ENCODE results near the gene LMTK2.

Gene LMTK2

DNA sequence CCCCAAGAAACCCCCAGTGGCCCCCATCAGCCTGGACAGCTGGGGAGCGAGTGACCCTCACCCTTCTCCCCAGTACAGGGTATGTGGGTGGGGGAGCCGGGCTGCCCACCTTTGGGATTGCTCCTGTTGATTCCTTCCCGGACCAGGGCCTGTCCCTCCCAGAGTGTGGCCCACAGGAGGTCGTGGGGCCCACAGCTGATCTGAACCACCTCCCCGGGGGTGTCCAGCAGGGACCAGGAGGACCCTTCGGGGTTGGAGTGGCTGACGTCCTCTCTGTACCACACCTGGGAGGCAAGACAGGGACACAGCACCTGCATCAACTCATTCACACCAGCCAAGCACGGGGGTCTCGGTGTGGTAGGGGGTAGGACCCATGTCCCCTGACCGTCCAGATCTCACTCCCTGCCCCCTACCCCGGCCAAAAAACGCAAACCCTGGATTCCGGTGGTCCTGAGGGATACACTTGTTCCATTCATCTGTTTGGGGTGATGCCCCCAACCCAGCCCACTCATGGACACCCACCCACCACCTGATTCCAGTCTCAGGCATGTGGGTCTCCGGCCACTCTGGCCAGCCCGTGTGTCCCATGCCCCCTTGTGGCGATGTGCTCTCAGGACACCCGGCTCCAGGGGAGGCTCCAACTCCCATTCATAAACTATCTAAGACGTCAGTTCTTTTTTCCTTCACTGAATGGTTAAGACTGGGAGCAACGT, 134.5 kb downstream of the LMTK2 start:
- peaks cover 4% of the 10 kb centered on the region for H3K4me1 Mint-ChIP-seq (ENCODE audit: low read depth)
- H3K27me3 Mint-ChIP-seq, result no peaks in the 10 kb centered on the region
- DNase-seq, result peak; percentile 43
- no peak overlapping the region for H3K4me3 Mint-ChIP-seq
- peaks cover 76% of the 10 kb centered on the region for H3K36me3 Mint-ChIP-seq (ENCODE audit: low read depth)
- no peaks in the 10 kb centered on the region for H3K9me3 Mint-ChIP-seq
- peak overlapping the region; percentile 22 for H3K27ac Mint-ChIP-seq

DNA sequence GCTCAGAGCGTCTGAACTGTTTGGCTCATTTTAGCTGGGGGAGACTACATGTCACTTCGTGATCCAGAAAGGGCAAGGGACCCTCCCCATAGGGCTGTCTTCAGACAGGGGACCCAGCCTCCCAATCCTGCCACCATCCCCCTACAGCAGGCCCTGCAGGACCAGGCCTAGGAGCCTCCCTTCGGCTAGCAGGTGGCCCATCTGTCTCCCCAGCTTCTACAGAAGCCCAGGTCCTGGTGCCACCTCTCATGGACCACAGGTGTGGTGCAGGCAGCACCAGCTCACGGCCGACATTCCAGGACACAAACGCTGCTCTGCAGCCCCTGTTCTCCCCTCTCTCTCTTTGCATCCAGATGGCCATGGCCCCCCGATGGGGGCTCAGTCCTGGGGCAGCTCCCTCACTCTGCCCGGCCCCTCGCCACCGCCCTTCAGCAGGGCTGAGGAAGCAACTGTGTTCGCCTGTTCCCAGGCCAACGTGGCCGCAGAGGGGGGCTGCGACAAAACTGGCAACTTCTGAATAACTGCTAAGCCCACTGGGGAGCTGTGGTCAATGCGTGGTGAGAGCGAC, 135.1 kb downstream of the LMTK2 start:
- Mint-ChIP-seq H3K27me3 (no peaks in the 10 kb centered on the region), H3K36me3 (ENCODE audit: low read depth) (peaks cover 69% of the 10 kb centered on the region), H3K9me3 (no peaks in the 10 kb centered on the region), H3K27ac (no peak overlapping the region), H3K4me3 (no peak overlapping the region), H3K4me1 (ENCODE audit: low read depth) (peaks cover 4% of the 10 kb centered on the region)
- DNase-seq, result no peak

DNA sequence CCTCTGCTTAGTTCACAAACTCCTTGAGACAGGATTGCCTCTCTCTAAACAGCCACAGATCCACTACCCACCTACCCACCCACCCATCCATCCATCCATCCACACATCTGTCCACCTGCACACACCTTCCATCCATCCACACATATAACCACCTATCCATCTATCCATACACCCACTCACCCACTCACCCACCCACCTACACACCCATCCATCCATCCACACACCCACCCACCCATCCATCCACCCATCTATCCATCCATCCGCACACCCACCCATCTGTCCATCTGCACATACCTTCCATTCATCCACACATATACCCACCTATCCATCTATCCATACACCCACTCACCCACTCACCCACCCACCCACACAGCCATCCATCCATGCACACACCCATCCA, 135.7 kb downstream of the LMTK2 start:
- no peak for DNase-seq
- Mint-ChIP-seq H3K27ac (no peak overlapping the region), H3K4me1 (ENCODE audit: low read depth) (peaks cover 5% of the 10 kb centered on the region), H3K36me3 (ENCODE audit: low read depth) (peaks cover 70% of the 10 kb centered on the region), H3K4me3 (no peak overlapping the region), H3K9me3 (no peaks in the 10 kb centered on the region), H3K27me3 (no peaks in the 10 kb centered on the region)

DNA sequence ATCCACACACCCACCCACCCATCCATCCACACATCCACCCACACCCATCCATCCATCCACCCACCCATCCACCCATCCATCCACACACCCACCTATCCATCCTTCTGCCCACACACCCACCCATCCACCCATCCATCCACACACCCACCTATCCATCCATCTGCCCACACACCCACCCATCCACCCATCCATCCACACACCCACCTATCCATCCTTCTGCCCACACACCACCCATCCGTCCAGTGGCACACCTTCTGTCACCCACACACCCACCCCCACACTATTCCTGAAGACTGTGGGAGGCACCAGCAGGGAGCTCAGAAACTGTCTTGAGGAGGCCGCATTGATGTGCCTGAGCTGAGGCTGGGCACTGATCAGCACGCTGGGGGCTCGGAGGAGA, 136.3 kb downstream of the LMTK2 start:
- Mint-ChIP-seq H3K27ac (no peak overlapping the region), H3K4me3 (no peak overlapping the region), H3K27me3 (no peaks in the 10 kb centered on the region), H3K9me3 (no peaks in the 10 kb centered on the region), H3K36me3 (ENCODE audit: low read depth) (peaks cover 70% of the 10 kb centered on the region), H3K4me1 (ENCODE audit: low read depth) (peaks cover 9% of the 10 kb centered on the region)
- DNase-seq, result no peak

DNA sequence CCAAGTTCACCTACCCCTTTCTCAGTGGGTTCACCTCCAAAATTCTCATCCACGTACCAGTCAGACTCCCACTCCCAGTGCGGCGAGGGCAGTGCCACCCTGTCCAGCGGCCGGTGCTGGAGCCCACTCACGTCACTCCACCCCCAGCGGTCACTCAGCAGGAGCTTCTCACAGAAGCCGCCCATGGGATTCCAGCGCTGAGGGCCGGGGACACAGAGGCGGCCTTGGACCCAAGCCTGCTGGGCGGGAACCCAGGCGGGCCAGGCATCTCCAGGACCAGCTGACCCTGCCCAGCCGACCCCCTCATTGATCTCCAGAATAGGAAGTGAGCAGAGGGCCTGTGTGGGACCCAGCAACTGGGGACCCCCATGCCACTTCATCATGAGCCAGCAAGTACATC, 138.2 kb downstream of the LMTK2 start:
- H3K4me3 Mint-ChIP-seq, result no peak overlapping the region
- peaks cover 25% of the 10 kb centered on the region for H3K4me1 Mint-ChIP-seq (ENCODE audit: low read depth)
- H3K27ac Mint-ChIP-seq, result no peak overlapping the region
- H3K9me3 Mint-ChIP-seq, result no peaks in the 10 kb centered on the region
- H3K36me3 Mint-ChIP-seq (ENCODE audit: low read depth), result peaks cover 63% of the 10 kb centered on the region
- DNase-seq, result no peak
- H3K27me3 Mint-ChIP-seq, result no peaks in the 10 kb centered on the region

- Mint-ChIP-seq H3K4me3 (no peak overlapping the region), H3K27ac (peak overlapping the region; percentile 85), H3K36me3 (ENCODE audit: low read depth) (peaks cover 61% of the 10 kb centered on the region), H3K4me1 (ENCODE audit: low read depth) (peaks cover 49% of the 10 kb centered on the region), H3K27me3 (no peaks in the 10 kb centered on the region), H3K9me3 (no peaks in the 10 kb centered on the region)
- DNase-seq, result no peak
These were observed 141.5 kb downstream of the LMTK2 start for GRCh38 chr7:98248156-98248555.

- no peaks in the 10 kb centered on the region for H3K9me3 Mint-ChIP-seq
- H3K4me3 Mint-ChIP-seq, result peak overlapping the region; percentile 49
- peaks cover 53% of the 10 kb centered on the region for H3K4me1 Mint-ChIP-seq (ENCODE audit: low read depth)
- DNase-seq, result no peak
- H3K27ac Mint-ChIP-seq, result peak overlapping the region; percentile 97
- H3K27me3 Mint-ChIP-seq, result no peaks in the 10 kb centered on the region
- H3K36me3 Mint-ChIP-seq (ENCODE audit: low read depth), result peaks cover 55% of the 10 kb centered on the region
These were observed 142.4 kb downstream of the LMTK2 start for GRCh38 chr7:98249106-98249505.

DNA sequence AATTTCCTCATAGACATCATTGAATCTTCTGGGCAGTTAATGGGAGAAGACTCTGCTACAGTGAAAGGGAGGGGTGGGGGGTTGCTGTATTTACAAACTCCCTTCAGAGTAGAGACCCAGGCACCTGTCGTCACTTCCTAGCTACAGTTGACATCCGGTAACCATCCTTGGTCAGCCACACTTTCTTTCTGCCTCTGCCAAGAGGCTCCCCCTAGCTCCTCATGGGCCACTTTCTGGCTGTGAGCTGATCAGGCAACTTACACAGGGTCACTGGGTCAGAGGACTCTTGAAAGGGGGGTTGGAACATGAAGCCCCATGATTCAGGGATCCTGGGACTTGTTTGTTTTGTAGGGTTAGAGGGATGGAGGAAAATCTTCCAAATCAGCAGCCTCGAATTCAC, 144.1 kb downstream of the LMTK2 start:
- Mint-ChIP-seq H3K27ac (peak overlapping the region; percentile 97), H3K36me3 (ENCODE audit: low read depth) (peaks cover 48% of the 10 kb centered on the region), H3K9me3 (no peaks in the 10 kb centered on the region), H3K27me3 (no peaks in the 10 kb centered on the region), H3K4me3 (peak overlapping the region; percentile 98), H3K4me1 (ENCODE audit: low read depth) (peaks cover 61% of the 10 kb centered on the region)
- DNase-seq, result peak; percentile 54

DNA sequence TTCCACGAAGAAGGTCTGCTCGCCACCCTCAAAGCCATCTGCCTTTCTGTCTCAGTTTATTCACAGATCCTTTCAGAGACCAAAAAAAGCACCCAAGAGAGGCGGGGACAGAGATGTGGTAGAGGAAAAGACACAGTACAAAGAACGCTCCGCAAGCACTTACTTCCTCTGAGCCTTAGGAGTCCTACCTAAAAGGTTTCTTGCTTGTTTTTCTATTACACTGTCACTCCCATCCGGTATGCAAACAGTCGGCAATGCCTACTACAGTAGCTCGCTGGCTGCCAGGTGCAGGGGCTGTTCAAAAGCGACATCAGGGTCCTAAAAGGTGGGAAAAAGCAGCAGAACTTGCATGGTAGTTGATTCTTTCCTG, 144.6 kb downstream of the LMTK2 start:
- peak; percentile 61 for DNase-seq
- no peaks in the 10 kb centered on the region for H3K27me3 Mint-ChIP-seq
- H3K4me1 Mint-ChIP-seq (ENCODE audit: low read depth), result peaks cover 62% of the 10 kb centered on the region

GRCh38 chr7:98251601-98252424, 145.2 kb downstream of the LMTK2 start, which contains the start of gene TECPR1:
TSS of gene TECPR1 (minus strand) at chr7:98252232. CDS start at chr7:98246146, 6,086 bp downstream.
- peaks cover 64% of the 10 kb centered on the region for H3K4me1 Mint-ChIP-seq (ENCODE audit: low read depth)
- peak; percentile 92 for DNase-seq
- peak within 1 kb of the TSS; percentile 97 for H3K27ac Mint-ChIP-seq
- H3K4me3 Mint-ChIP-seq, result peak within 1 kb of the TSS; percentile 98
- H3K9me3 Mint-ChIP-seq, result no peaks in the 10 kb centered on the region
- H3K27me3 Mint-ChIP-seq, result no peaks in the 10 kb centered on the region
- peaks cover 53% of the 10 kb centered on the region for H3K36me3 Mint-ChIP-seq (ENCODE audit: low read depth)

More for the DNA sequence above, 144.6 kb downstream of the LMTK2 start:
- Mint-ChIP-seq H3K9me3 (no peaks in the 10 kb centered on the region), H3K4me3 (peak overlapping the region; percentile 98), H3K27ac (peak overlapping the region; percentile 97), H3K36me3 (ENCODE audit: low read depth) (peaks cover 47% of the 10 kb centered on the region)

DNA sequence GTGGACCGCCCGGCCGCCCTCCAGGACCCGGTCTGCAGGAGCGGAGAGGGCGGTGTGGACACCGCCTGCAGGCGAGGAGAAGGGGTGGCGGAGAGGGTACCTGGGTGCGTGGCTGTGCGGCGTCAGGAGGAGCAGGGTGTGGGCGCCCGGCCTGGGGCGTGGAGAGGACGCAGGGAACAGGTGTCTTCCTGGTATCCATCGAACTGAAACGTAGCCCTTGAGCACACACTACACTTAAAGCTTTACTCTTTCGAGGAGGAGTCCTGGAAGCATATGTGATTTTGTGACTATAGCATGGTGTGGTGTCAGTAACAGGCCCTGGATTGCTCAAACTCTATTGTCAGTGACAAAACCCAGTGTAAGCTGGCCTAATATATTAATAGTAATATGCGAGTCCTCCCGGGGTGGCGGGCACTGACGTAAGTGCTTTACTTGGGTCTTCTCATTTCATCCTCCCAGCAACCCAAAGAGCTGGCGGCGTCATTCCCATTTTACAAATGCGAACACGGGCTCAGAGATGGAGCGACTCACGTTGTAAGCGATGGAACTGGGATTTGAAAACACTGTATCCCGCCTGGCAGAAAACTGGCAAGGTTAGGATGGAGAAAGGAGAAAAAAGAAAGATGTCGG, 145.9 kb downstream of the LMTK2 start:
- Mint-ChIP-seq H3K27ac (peak overlapping the region; percentile 97), H3K36me3 (ENCODE audit: low read depth) (peaks cover 56% of the 10 kb centered on the region), H3K27me3 (no peaks in the 10 kb centered on the region), H3K4me1 (ENCODE audit: low read depth) (peaks cover 60% of the 10 kb centered on the region), H3K4me3 (peak overlapping the region; percentile 98), H3K9me3 (no peaks in the 10 kb centered on the region)
- DNase-seq, result no peak

GRCh38 chr7:98254516-98254915, 147.9 kb downstream of the LMTK2 start:
- Mint-ChIP-seq H3K4me3 (no peak overlapping the region), H3K9me3 (no peaks in the 10 kb centered on the region), H3K27ac (peak overlapping the region; percentile 87), H3K36me3 (ENCODE audit: low read depth) (peaks cover 56% of the 10 kb centered on the region), H3K27me3 (no peaks in the 10 kb centered on the region), H3K4me1 (ENCODE audit: low read depth) (peaks cover 46% of the 10 kb centered on the region)
- DNase-seq, result no peak

DNA sequence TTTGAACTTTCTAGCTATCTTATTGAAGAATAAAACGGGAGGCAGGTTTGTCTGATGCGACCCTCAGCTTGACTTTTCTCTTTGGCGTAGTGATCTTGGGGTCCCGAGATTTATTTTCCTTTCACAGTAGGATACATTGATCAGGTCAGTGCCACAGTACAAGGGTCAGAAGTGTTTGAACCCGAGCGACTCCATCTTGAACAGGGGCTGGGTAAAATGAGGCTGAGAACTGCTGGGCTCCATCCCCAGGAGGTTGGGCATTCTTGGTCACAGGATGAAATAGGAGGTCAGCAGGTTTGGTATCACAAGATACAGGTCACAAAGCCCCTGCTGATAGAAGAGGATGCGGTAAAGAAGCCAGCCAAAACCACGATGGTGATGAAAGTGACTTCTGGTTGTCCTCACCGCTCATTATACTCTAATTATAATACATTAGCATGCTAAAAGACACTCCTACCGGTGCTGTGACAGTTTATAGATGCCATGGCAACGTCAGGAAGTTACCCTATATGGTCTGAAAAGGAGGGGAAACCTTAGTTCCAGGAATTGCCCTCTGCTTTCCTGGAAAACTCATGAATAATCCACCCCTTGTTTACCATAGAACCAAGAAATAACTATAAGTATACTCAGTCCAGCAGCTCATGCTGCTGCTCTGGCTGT, 148.4 kb downstream of the LMTK2 start:
- DNase-seq, result no peak
- peaks cover 41% of the 10 kb centered on the region for H3K4me1 Mint-ChIP-seq (ENCODE audit: low read depth)
- H3K36me3 Mint-ChIP-seq (ENCODE audit: low read depth), result peaks cover 55% of the 10 kb centered on the region
- H3K9me3 Mint-ChIP-seq, result no peaks in the 10 kb centered on the region
- peak overlapping the region; percentile 87 for H3K27ac Mint-ChIP-seq
- H3K27me3 Mint-ChIP-seq, result no peaks in the 10 kb centered on the region
- H3K4me3 Mint-ChIP-seq, result no peak overlapping the region

GRCh38 chr7:98256431-98256830, 149.8 kb downstream of the LMTK2 start:
- H3K27me3 Mint-ChIP-seq, result no peaks in the 10 kb centered on the region
- H3K4me3 Mint-ChIP-seq, result no peak overlapping the region
- no peaks in the 10 kb centered on the region for H3K9me3 Mint-ChIP-seq
- H3K27ac Mint-ChIP-seq, result peak overlapping the region; percentile 52
- peaks cover 62% of the 10 kb centered on the region for H3K36me3 Mint-ChIP-seq (ENCODE audit: low read depth)
- DNase-seq, result no peak
- H3K4me1 Mint-ChIP-seq (ENCODE audit: low read depth), result peaks cover 29% of the 10 kb centered on the region

Data from activated T-cell treated with anti-CD3 and anti-CD28 coated beads, Interleukin-2, amount 50 U/mL, for 24 hours (primary cell).